HG03442 (cell line): ENCODE results near the gene USP48.
"Not testable (repeated sequence)": the region's sequence is repeated elsewhere in the genome, so short reads cannot be mapped to it uniquely, and the experiment has no call there.

ENCODE experiments used
- ATAC-seq: cut with Tn5 transposase; IDR thresholded peaks from one replicate; pipeline ENCODE4 v1.9.1; 2021; ENCODE audit warnings: mild to moderate bottlenecking, moderate library complexity; ENCODE audit not compliant: unreplicated experiment

The USP48 gene

GRCh38 chr1:21774835-21775549, 8.0 kb downstream of the USP48 start:
- no peak for ATAC-seq

DNA sequence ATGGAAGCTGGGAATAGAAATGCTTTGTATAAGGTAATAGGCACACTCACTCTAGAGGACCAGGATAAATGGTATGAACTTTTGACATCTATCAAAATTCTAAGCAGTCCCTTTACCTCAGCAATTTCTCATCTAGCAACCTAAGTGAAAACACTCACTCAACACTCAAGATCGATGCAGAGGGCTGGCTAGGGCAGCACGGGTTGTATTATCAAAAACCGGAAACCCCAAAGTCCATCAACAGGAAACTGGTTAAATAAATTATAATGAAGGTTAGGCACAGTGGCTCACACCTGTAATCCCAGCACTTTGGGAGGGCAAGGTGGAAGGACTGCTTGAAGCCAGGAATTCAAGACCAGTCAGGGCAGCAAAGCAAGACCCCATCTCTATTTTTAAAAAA, 9.4 kb downstream of the USP48 start:
- no peak for ATAC-seq

- not testable (repeated sequence) for ATAC-seq
Observed at GRCh38 chr1:21771672-21772071, 11.3 kb downstream of the USP48 start.

DNA sequence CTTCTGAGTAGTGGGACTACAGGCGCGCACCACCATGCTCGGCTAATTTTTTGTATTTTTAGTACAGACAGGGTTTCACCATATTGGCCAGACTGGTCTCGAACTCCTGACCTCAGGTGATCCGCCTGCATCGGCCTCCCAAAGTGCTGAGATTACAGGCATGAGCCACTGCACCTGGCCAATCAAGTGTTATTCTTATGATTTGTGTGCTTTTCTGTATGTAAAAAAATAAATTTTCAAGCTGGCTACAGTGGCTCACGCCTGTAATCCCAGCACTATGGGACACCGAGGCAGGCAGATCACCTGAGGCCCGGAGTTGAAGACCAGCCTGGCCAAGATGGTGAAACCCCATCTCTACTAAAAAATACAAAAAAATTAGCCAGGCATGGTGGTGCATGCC, 12.3 kb downstream of the USP48 start:
- ATAC-seq, result not testable (repeated sequence)

DNA sequence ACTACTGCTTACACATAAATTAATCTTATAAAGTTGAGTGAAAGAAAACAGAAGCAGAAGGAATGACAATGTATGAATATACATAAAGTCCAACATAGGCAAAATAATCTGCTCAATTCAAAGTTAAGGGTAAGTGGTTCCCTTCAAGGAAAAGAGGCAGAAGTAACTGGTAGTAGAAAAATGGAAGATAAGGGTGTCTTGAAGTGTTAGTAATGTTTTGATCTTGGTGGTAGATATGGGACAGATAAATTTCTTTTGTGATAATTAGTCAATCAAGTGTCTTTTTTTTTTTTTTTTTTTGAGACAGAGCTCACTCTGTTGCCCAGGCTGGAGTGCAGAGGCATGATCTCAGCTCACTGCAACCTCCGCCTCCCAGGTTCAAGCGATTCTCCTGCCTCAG, 12.7 kb downstream of the USP48 start:
- ATAC-seq, result no peak

GRCh38 chr1:21767106-21767505, 15.8 kb downstream of the USP48 start:
- not testable (repeated sequence) for ATAC-seq

GRCh38 chr1:21766210-21766609, 16.7 kb downstream of the USP48 start:
- ATAC-seq, result no peak

DNA sequence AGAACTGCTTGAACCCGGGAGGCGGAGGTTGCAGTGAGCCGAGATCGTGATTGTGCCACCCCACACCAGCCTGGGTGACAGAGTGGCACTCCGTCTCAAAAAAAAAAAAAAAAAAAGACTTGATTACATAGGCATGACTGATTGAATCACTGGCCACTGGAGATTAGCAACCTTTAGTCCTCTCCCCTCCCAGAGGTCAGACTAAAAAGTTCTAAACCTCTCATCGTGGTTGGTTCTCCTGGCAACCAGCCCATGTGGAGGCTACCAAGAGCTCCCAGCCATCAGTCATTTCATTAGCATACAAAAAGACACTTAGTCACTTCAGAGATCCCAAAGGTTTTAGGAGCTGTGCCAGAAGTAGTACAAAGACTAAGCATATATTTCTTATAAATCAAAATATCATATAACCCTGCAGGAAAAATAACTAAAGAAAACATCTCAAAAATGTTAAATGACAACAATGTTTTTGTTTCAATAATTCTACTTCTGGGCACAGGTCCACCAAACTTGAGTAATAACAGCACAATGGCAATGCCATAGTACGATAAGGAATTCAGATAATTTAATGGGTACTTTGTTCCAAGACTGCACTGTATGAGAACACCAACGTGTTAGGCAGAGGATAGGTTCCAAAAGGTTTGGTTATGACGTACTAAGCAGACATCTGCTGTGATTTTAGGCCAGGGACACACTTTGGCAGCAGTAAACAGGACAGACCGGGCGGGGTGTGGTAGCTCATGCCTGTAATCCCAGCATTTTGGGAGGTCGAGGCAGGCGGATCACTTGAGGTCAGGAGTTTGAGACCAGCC, 18.1 kb downstream of the USP48 start:
- ATAC-seq, result no peak

- no peak for ATAC-seq
Observed at GRCh38 chr1:21763694-21764419, 19.1 kb downstream of the USP48 start.

DNA sequence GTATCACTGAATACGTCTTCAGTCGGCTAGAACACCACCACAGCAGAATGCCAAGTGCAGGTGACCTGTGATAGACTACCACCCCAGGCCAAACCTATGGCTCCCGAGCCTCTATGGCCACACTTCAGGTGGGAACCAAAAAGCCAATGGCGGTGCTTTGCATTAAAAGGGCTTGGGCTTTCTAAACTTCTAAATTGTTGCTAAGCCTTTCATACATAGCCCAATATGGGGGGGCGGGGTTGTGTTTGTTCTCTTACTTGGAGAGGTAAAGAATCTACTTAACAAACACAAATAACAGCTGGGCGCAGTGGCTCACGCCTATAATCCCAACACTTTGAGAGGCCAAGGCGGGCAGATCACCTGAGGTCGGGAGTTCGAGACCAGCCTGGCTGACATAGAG, 19.7 kb downstream of the USP48 start:
- no peak for ATAC-seq

- no peak for ATAC-seq
Observed at GRCh38 chr1:21762022-21762404, 20.9 kb downstream of the USP48 start.

DNA sequence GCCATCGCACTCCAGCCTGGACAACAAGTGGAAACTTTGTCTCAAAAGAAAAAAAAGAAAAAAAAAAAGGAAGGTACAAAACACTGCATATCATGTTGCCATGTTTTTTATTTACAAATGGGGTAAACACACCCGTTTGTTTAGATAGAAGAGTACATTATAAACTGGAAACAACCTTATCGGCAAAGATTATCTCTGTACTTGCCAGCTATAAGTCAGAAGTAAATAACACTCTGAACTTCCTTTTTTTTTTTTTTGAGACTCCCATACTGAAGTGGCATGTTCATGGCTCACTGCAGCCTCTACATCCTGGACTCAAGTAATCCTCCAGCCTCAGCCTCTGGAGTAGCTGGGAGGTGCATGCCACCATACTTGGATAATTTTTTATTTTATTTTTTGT, 21.9 kb downstream of the USP48 start:
- ATAC-seq, result no peak

DNA sequence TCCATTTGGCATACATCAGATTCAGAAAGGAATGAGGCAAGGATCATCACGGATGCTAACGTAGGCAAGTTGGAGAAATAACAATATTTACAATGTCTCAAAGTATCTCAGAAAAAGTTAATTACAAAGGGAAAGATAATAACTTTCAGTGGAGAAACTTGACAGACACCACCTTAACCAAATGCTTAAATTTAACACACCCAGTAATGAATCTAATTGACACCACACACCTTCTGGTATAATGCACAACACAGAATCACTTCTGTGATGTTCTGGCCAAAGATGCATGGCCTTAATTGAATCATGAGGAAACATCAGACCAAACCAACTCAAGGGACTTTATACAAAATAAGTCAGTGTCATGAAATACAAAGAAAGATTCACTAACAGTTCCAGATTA, 23.1 kb downstream of the USP48 start:
- ATAC-seq, result no peak

- no peak for ATAC-seq
Observed at GRCh38 chr1:21759182-21759581, 23.8 kb downstream of the USP48 start.

DNA sequence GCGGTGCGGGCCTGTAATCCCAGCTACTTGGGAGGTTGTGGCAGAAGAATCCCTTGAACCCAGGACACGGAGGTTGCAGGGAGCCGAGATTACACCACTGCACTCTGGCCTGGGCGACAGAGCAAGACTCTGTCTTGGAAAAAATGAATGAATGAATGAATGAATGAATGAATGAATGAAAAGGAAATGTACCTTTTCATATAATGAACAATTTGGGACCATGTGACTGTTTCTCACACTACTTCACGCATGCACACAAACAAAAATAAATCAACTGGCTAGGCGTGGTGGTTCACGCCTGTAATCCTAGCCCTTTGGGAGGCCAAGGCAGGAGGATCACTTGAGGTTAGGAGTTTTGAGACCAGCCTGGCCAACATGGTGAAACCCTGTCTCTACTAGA, 24.3 kb downstream of the USP48 start:
- ATAC-seq, result no peak

DNA sequence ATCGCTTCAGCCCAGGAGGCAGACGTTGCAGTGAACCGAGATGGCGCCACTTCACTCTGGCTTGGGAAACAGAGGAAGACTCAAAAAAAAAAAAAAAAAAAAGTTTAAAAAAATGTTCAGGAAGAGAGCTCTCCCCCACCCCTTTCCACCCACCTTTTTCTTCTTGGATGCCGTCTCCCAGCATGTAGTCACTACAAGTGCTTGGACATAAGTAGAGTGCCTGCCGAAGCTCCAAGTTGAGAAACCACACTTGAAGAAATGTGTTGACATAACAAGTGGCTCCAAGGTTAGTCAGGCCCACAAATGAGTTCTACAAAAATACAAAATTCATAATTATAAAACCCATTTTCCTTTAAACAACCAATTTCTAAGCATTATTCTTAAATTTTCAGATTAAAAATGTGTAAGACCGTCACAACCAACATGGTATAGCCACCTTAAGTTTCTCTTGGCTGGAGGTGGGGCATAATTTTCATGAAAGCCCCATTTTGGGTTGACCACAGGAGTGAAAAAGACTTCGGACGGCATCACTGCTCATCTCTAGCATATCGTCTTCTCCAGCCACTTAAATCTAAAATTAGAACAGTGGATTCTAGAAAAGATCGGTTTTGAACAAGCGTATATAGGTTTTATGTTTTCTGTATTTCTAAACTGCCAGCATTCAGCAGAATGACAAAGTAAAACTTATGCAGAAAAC, 26.4 kb downstream of the USP48 start:
- ATAC-seq, result no peak

DNA sequence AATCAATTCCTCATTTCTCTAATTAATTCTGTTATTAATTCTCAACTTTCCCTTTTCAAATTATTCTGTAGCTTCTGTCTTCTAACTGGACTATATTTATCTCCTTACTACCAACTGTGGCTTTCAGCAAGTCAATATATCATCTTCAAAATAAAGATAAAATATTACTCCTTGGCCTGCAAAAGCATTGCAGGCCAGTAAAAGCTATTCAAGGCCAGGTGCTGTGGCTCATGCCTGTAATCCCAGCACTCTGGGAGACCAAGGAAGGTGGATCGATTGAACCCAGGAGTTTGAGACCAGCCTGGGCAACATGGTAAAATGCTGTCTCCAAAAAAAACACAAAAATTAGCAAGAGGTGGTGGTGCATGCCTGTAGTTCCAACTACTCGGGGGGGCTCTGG, 27.9 kb downstream of the USP48 start:
- ATAC-seq, result no peak

- ATAC-seq, result no peak
Observed at GRCh38 chr1:21754583-21754982, 28.4 kb downstream of the USP48 start.

DNA sequence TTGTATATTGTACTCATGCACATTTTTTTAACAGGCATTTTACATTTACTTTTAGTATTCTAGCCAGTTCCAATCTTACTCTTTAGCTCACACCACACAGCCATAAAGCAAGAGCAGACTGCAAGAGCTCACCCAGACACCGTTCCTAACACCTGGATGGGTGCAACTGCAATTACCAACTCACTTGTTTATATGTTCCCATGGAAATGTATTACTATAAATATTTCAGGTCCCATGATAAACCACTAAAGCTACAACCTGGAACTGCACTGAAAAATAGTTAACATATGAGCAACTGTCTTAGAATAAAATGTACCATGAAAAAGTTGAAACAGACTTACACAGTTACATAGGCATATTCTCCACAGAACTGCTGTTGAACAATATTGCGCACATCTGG, 30.8 kb downstream of the USP48 start:
- ATAC-seq, result no peak

- ATAC-seq, result no peak
Observed at GRCh38 chr1:21751281-21751680, 31.7 kb downstream of the USP48 start.

- no peak for ATAC-seq
Observed at GRCh38 chr1:21750841-21751240, 32.1 kb downstream of the USP48 start.
